Measurements from ENCODE around the gene MT1A.

- TF ChIP-seq CTCF (IDR thresholded peaks at IDR 0.05; ENCODE audit: insufficient read depth, low read depth, low read length) (no peak), EZH2 (IDR thresholded peaks at IDR 0.05; ENCODE audit: insufficient read depth, low read length) (peak; percentile 70)
Observed at GRCh38 chr16:56632848-56633365, 5.6 kb upstream of the MT1A start.
